Stimulated activated CD8-positive, alpha-beta memory T cell treated with anti-CD3 and anti-CD28 coated beads, Interleukin-4, amount 100 ng/mL, for 24 hours (primary cell): Measurements from ENCODE around the gene JMJD6.

ENCODE experiments used
- DNase-seq: peaks from one replicate; pipeline ENCODE4 v3.0.0-alpha.2; 2020; ENCODE audit warnings: low read depth

The JMJD6 gene

DNA sequence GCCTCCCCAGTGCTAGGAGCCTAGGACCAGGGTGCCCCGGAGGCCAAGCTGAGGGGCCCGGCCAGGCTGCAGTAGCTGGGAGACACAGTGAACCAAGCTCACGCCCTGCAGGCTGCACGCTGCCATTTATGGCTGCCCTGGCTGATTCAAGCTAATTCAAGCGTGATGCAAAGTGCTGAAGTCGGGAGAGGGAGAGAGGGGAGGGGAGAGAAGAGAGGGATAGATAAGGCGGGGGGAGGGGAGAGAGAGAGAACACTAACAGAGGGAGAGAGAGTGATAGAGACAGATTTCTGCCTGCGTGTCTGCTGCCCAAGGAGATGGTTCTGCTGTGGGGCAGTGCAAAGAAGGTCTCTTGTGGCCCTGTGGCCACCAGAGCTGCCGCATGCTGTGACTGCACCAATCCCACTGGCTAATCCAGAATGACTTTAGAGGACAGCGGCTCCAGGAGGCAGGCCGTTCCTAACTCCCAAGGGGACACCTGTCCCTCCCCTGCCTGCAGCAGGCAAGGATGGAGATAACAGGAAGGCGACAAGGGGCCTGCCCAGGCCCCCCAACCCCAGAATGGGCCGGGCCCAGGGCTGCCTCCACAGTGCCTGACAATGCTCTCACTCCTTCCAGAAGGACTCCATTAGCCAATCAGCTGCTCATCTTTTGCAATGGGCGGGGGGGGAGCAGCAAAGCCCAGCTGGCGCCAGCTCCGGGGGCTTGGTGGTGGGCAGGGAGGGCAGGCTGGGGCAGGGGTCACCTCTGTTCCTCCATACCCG lies 28.5 kb downstream of the JMJD6 start:
- DNase-seq = no peak

DNA sequence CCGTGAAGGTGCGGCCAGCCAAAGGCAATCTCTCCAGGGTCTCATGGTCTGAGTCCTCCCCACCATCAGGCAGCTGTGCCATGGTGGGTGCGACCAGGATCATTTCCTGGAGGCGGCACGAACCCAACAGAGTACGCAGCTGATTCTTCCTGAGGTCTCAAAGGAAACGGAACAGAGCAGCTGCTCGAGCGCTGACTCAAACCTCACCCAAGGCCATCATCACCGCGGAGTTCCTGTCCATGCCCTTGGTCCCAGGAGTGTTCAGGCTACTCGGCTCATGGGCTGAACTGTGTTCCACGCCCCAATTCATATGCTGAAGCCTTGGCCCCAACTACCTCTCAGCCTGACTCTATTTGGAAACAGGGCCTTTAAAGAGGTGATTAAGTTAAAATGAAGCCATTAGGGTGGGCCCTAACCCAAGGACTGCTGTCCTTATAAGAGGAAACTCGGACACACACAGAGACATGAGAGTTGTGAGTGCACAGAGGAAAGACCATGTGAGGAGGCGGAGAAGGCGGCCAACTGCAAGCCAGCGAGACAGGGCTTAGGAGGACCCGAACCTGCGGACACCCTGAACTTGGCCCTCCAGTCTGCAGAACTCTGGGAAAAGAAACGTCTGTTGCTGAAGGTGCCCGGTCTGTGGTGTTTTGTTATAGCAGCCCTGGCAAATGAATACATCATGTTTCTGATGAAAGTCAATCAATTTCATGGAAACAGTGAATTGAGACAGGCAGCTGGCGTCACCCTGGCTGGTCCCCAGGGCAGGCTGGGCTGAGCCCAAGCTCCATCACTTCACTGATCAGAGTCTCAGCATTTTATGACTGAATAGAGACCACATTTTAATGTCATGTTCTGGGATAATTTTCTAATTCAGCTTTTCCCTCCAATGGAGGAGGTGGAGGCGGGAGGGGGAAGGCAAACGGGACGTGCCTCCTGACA lies 29.4 kb downstream of the JMJD6 start:
- DNase-seq = no peak

DNA sequence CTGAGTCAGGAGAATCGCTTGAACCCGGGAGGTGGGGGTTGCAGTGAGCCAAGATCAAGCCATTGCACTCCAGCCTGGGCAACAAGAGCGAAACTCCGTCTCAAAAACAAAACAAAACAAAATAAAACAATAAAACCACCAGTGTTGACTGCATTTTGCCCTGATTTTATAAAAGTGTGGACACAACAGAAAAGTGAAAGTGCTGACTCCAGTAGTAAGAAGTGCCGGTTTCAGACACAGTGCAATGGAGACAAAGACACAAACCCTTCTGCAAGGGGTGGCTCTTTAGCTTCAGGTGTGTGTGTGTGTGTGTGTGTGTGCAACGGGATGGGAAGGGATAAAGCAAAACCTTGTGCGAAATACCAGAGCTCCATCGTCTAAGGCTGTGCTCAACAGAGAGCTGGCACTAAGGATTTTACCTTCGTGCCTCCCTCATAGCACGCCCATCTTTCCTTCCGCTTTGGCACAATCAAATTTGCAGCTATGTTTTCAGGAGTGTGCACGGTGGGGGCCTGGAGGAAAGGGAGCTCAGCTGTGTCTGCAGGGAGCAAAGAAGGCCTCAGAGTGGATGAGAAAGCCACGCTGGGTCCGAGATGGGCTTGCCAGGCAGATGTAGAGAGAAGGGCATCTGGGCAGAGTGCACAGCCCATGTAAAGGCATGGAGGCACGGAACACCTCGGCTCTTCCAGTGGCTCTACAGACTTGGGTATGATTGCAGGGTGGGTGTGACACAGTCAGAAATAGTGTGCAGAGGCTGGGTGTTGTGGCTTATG lies 31.2 kb downstream of the JMJD6 start:
- DNase-seq = no peak

DNA sequence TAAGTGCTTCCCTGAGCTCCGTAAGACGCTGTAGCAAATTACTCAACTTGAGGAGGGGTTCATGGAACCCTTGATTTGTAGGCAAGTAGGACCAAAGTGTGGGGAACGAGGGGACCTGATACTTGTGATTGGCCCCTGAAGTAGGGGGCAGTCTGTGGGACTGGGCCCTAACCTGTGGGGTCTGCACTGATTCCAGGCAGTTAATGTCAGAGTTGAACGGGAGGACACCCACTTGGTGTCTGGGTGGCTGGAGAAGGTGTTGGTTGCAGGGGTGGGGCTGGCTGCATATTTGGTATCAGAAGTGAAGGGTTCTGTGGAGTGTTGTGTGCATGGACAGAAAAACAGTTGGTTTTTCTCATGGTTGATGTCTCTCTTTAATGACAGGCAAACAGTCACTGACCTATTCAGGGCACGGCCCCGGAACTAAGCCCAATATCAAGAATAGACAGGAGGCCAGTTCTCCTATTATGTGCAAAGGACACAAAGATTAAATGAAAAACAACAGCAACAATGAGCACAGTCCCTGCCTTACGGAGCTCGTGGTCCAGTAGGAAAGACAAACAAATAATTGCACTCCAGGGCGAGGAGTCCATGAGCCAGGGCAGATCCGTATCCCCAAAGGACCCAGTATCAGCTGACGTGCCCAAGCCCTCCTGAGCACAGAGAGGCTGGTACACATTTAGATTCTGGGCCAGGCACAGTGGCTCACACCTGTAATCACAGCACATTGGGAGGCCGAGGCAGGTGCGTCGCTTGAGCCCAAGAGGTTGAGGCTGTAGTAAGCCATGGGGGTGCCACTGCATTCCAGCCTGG lies 34.8 kb downstream of the JMJD6 start:
- DNase-seq = no peak

DNA sequence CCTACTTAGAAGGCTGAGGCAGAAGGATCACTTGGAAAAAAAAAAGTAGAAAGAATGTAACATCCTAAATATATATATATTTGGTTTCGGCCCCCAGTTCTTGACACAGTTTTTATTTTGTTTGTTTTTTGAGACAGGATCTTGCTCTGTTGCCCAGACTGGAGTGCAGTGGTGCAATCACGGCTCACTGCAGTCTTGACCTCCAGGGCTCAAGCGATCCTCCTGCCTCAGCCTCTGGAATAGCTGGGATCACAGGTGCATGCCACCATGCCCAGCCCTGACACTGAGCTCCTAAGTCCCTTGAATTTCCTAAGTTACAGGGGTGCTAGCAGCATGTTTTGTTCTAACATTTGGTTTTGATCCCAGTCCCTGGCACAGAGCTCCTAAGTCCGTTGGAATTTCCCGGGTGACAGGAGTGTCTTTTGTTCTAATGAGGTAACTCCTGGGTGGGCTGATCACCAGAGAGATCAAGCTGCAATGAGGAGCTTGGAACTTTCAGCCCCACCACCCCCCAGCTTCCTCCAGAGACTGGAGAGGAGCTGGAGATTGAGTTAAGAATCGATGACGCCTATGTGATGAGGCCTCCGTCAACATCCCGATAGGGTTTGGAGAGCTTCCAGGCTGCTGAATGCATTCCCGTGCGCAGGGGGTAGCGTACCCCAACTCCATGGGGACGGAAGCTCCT lies 35.7 kb downstream of the JMJD6 start:
- no peak for DNase-seq

DNA sequence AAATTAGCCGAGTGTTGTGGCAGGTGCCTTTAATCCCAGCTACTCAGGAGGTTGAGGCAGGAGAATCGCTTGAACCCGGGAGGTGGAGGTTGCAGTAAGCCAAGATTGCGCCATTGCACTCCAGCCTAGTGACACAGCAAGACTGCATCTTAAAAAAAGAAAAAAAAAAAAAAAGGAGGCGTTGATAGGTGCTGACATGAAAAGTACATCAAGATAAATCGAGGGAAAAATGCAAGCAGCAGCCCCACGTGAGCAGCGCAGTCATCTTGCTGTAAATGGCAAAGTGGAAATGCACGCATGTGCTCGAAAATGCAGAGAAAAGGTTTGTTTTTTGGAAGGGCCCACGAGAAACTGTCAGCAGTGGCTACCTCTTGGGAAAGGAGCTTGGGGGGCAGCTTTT lies 36.5 kb downstream of the JMJD6 start:
- no peak for DNase-seq

DNA sequence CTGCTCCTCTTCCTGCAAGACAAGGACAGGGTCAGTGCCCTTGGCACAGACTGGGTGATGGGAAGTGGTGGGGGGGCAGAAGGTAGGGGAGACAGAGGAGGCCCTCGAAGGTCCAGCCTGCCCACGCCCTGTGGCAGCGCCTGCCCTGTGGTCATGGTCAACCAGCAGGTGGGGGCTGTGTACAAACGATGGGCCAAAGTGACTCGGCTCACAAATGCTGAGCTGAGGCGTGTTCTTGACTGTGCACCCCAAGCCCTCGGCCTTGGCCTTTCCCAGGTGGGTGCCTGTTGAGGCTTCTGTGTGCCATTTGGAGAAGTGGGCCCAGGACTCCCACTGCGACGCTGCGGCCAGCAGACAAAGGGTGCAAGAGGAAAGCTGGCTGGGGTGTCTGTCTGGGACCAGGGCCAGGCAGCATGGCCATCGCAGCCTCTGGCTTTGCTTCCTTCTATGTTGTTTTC lies 38.2 kb downstream of the JMJD6 start:
- DNase-seq = no peak

DNA sequence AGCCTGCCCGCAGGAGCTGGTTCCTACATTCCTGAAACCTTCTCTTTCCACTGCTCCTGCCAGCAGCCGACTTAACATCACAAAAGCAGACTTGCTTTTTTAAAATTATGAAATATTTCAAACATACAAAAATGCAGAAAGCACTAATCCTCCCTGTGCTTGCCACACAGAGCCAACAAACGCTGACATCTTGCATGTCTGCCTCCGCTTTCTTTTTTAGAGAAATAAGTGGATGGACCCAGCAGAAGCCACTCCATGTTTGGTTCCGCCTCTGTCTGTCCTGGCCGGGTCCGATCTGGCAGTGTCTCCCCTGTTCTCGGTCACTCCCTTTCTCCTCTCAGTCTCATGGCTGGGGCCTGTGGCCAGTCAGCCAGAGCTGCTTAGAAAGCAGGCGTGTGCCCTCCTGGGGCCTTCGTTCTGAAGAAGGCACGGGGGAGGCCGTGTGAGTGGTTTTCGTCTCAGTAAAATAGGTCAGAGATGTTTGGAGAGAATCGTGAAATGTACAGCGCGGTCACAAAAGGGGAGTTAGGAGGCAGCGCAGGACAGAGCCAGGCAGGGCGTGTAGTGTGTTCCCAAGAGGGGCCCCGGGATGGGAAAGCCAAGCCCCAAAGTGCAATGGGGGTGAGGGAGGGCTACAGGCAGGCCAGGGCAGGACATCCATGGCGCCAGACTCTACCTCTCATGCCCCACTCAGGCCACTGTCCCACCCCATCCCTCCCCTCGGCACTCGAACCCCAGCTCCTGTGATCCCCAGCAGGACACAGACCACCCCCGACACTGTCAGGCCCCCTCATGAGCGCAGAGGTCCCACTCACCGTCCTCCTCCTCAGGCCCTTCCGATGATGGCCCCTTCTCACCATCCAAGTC lies 38.9 kb downstream of the JMJD6 start:
- no peak for DNase-seq

DNA sequence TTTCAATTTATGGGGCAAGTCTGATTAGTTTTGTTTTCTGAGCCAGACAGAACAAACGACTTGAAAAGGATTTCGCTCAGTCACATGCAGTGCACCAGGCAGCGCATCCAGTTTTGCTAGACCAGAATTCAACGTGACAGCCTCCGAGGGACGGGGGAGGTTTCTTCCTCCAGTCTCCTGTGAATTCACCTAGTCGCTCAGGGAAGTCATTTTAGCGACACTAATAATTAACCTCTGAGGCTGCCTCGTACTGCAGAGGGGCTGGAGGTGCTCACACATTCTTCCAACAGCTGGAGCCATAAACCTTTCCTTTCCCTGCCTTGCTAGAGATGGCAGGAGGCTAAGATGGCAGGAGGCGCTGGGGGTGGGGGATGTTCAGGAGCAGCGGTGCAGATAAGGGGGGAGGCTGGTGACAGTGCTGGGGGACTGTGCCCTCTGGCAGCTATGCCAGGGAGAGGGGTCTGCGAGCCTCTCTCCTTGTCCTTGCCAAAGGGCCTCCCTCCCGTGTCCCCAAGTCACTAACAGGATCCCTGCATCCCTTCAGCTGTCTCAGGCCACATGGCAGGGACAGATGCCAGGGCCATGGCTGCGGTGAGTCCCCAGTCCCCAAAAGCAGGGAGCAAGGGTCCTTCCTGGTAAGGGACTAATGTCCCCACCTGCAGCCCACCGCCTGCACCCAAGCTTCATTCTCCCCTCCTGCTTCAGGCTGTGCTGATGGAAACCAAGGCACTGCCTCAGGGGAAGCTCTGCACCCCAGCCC lies 39.7 kb downstream of the JMJD6 start:
- no peak for DNase-seq

DNA sequence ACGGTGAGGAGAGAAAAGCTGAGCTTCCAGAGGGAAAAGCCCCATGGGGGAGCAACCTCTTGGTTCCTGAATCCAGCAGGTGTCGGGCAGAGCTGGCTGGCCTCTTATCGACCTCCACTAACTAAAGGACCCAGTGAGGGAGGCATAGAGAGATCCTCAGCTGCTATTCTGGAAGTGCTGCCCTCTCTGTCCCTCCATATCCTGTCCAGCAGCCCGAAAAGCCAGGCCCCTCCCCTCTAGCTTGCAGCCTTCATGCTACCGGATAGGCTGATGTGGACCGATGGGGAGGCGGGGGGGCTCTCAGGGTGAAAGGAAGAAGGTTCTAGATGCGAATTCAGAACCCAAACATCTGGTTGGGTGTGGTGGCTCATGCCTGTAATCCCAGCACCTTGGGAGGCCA lies 40.6 kb downstream of the JMJD6 start:
- DNase-seq = no peak

DNA sequence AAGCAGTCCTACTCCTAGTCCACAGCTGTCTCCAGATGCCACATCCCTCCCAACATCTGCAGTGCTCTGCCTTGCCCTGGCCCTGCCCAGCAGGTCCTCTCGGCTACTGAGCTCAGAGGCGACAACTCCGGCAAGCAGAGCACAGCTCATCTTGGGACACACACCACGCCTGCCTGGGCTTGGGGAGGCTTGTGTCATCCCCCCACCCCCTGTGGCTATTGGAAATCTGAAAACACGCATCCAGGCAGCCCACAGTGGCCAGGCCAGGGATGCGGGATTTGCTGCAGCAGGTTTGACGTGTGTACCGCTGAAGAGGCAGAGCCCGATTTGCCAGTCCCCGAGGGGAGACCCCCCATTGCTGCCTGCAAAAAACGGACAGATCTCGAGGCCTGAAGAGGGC lies 41.0 kb downstream of the JMJD6 start:
- DNase-seq = no peak

DNA sequence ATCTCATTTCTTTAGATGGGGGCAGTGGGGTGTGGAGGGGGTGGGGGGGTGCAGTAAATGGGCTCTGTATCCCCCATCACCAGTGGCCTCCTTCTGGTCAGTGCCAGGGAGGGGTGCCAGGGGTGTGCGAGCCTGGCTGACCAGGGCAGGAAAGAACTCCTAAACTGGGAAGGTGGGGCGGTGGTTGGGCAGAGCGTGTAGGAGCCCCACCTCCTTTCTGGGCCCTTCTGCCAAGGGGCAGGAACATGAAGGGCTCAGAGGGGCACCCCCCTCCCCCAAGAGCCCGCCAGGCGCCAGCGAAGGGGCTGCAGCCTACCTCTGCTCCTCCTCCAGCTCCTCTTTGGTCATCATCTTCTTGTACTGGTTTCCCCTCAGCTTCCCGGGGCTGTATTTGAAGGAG lies 41.6 kb downstream of the JMJD6 start:
- DNase-seq = no peak

DNA sequence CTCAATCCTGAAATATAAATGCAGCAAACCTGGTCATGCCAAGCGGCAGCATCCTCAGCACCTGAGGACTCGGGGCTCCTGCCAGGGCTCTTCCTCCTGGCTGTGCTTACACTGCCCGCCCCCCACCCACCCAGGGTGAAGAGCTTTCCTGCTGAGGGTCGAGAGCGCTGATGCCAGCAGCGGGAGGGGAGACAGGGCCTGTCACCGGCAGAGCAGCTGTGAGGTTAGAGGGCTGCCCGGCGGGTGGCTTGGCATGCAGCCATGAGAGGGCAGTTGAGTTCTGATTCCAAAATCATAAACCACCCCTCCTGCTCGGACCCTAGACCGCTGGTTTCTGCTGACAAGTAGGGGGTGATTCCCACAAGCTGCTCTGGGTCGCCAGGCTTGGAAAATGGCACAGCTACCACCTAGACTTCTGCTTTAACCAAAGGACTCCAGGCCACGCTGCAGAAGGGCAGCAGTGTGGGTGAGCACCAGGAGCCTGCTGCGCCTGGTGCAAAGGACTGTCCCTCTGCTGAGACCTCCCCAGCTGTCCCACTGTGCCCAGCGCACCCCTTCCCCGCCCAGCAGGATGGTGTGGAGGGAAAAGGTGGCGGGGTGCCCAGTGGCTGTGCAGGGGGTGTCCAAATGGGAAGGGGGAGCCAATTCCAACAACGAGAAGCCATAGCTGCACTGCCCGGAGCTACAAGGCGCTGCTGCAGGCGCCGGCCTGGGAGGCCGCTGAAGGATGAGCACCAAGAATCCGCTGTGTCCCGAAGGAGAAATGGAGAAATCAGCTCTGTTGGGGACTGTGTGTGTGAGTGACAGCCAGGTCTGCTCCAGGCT lies 42.3 kb downstream of the JMJD6 start:
- no peak for DNase-seq

DNA sequence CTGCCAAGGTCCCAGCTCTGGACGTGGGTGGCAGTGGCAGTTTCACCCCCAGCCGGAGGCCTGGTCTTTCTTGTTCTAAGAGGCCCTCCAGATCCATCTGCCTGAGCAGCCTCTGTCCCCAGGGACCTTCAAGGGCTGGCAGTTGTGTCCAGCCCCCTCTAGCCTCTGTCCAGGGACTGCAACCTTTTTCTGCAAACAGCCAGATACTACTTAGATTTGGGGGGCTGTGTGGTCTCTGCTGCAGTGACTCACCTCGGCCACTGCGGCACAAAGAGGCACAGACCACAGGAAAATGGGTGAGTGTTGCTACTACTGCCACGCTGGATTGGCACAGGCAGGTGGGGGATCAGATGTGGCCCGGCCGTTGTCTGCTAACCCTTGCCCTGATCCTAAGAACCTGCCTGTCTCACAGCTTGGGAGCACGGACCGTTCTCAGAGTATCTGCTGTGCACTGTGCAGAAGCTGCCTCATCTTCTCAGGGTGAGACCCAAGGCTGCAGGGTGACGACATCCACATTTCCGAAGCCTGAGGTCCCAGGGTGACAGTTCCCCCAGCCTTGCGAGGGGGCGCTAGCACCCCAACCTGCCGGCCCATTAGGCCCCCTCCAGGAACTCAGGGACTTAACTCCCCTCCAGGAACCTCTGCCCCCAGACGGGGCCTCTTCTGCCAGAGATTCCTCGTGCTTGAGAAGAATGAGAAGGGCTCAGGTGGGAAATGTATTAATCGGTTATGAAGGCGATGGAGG lies 43.2 kb downstream of the JMJD6 start:
- DNase-seq = no peak

DNA sequence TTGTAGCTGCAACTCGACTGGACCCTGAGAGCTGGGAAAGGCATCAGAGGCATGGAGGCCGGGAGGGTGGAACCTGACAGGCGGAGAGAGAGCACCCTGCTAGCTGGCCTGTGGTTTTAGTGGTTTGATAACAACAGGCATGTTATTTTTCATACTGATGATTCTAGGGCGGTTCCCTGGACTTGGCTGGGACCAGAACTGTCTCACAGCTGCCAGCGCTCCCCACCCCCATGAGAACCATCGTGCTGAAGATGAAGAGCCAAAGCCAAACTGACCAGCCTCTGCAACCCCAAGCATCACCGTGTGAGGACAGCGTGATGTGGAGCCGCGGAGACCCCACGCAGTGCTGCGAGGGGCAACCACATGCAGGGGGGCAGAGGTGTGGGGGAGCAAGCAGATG lies 44.1 kb downstream of the JMJD6 start:
- no peak for DNase-seq

DNA sequence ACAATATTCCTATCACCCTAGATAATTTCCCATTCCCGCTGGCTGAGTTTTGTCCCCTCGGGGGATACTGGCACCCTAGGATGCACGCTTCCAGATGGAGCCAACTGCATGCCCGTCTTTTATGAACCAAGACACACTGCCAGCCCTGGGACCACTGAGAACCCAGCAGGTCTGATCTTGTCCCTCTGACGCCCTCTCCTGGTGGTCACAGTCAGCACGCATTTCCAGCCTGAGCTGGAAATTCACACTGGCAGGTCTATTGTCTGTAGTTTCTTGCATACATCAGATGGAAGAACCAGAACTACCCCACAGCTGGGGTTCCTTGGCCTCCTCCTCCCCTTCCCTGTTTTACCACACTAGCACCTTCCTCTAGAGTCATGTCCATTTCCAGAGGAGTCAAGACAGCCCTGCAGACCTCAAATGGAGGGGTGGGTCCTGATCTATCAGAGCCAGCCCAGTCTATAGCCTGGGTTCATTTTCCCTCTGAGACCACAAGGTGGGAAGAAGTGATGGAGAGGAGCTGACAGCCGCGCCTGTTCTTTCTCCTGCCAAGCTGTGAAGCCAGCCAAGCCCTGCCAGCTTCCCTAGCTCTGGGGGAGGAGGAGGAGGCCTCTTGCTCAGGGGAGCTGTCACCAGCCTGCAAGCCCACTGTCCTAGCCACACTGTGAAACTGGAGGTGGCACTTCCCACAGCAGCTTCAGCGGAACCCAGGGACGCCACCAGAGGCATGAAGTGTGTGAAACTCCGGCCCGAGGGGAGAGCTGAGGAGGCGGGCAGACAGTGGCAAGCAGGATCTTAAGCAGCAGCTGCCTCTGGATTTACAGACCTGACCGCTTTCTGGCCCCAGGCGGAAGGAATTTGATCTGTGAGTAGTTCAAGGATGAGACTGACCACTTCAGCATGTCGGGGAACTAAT lies 44.9 kb downstream of the JMJD6 start:
- peak; percentile 52 for DNase-seq

DNA sequence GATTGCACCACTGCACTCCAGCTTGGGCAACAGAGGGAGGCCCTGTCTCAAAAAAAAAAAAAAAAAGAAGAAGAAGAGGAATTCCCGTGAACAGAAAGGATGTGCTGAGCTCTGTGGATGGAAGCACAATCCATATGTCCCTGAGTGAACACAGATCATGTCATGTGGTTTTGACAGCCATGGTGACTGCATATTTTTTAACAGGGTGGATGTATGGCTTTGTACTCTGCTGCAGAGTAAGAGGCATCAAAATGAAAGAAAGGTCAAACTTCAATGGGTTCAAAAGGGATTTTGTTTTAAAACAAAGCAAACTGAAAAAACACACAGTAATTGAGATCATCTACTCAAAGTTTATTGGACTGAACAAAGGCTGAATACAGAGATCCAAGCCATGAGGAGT lies 47.2 kb downstream of the JMJD6 start:
- no peak for DNase-seq
